ENCODE results near the gene THBS1. TPM values are rescaled to one million over a fixed set of nuclear protein-coding genes. Genes with fewer than 3 reads are reported as not detected.

The THBS1 gene
- total RNA-seq, 1 experiment from 2014 or later, result 393 TPM

GRCh38 chr15:39588531-39589192, 7.8 kb downstream of the THBS1 start:
- H3K27ac Mint-ChIP-seq (ENCODE audit: low read depth, unreplicated experiment), result no peak overlapping the region
- no peak for DNase-seq (ENCODE audit: unreplicated experiment)
- H3K4me1 Mint-ChIP-seq (ENCODE audit: insufficient read depth, unreplicated experiment), result peaks cover 31% of the 10 kb centered on the region
- intact Hi-C loops (cut with micrococcal nuclease), result no loop called here
- H3K27me3 Mint-ChIP-seq (ENCODE audit: insufficient read depth, unreplicated experiment), result no peaks in the 10 kb centered on the region
- H3K36me3 Mint-ChIP-seq (ENCODE audit: insufficient read depth, unreplicated experiment), result peaks cover 100% of the 10 kb centered on the region
- CTCF ChIA-PET, result interaction anchor here (0.6 to 1.6 kb wide), 8 partner anchors 12 to 269 kb away, joined by 3 to 5 read pairs (median 3); no protein-coding TSS in a partner anchor
- no peaks in the 10 kb centered on the region for H3K9me3 Mint-ChIP-seq (ENCODE audit: unreplicated experiment)
- no TSS peak for BruUV-seq (replicated peaks)
- POLR2A ChIA-PET, result interaction anchor here (0.6 to 1.0 kb wide), 3 partner anchors 10 to 1301 kb away, joined by 3 read pairs; no protein-coding TSS in a partner anchor
- no peak overlapping the region for H3K4me3 Mint-ChIP-seq (ENCODE audit: unreplicated experiment)
- TF ChIP-seq CTCF (IDR thresholded peaks at IDR 0.05; ENCODE audit: unreplicated experiment), result no peak

- intact Hi-C loops (cut with micrococcal nuclease), result no loop called here
Observed at GRCh38 chr15:39589193-39589814, 8.4 kb downstream of the THBS1 start.

GRCh38 chr15:39589815-39590644, 9.2 kb downstream of the THBS1 start:
- POLR2A ChIA-PET, result interaction anchor here (0.9 to 1.5 kb wide), 2 partner anchors 16 to 51 kb away, joined by 3 read pairs; no protein-coding TSS in a partner anchor
- H3K27me3 Mint-ChIP-seq (ENCODE audit: insufficient read depth, unreplicated experiment), result no peaks in the 10 kb centered on the region
- CTCF ChIA-PET, result interaction anchor here (0.6 to 1.6 kb wide), 5 partner anchors 91 to 685 kb away, joined by 3 to 8 read pairs (median 4); no protein-coding TSS in a partner anchor
- no peak overlapping the region for H3K27ac Mint-ChIP-seq (ENCODE audit: low read depth, unreplicated experiment)
- TF ChIP-seq CTCF (IDR thresholded peaks at IDR 0.05; ENCODE audit: unreplicated experiment), result no peak
- no peaks in the 10 kb centered on the region for H3K9me3 Mint-ChIP-seq (ENCODE audit: unreplicated experiment)
- peaks cover 24% of the 10 kb centered on the region for H3K4me1 Mint-ChIP-seq (ENCODE audit: insufficient read depth, unreplicated experiment)
- peaks cover 100% of the 10 kb centered on the region for H3K36me3 Mint-ChIP-seq (ENCODE audit: insufficient read depth, unreplicated experiment)
- intact Hi-C loops (cut with micrococcal nuclease), result no loop called here
- BruUV-seq (replicated peaks), result no TSS peak
- DNase-seq (ENCODE audit: unreplicated experiment), result no peak
- H3K4me3 Mint-ChIP-seq (ENCODE audit: unreplicated experiment), result no peak overlapping the region

More at GRCh38 chr15:39589193-39589814, 8.4 kb downstream of the THBS1 start:
- no TSS peak for BruUV-seq (replicated peaks)
- no peak for TF ChIP-seq CTCF (IDR thresholded peaks at IDR 0.05; ENCODE audit: unreplicated experiment)
- Mint-ChIP-seq H3K9me3 (ENCODE audit: unreplicated experiment) (no peaks in the 10 kb centered on the region), H3K4me1 (ENCODE audit: insufficient read depth, unreplicated experiment) (peaks cover 27% of the 10 kb centered on the region), H3K27ac (ENCODE audit: low read depth, unreplicated experiment) (no peak overlapping the region), H3K27me3 (ENCODE audit: insufficient read depth, unreplicated experiment) (no peaks in the 10 kb centered on the region), H3K36me3 (ENCODE audit: insufficient read depth, unreplicated experiment) (peaks cover 100% of the 10 kb centered on the region), H3K4me3 (ENCODE audit: unreplicated experiment) (no peak overlapping the region)
- ChIA-PET POLR2A (interaction anchor here (0.6 to 1.0 kb wide), 3 partner anchors 9 to 1302 kb away, joined by 3 read pairs; no protein-coding TSS in a partner anchor), CTCF (interaction anchor here (0.6 to 1.6 kb wide), 8 partner anchors 40 to 686 kb away, joined by 3 to 5 read pairs (median 4); no protein-coding TSS in a partner anchor)
- no peak for DNase-seq (ENCODE audit: unreplicated experiment)

All from MCF 10A (cell line).